ENCODE measurements around the gene ZNF474.

Gene ZNF474

DNA sequence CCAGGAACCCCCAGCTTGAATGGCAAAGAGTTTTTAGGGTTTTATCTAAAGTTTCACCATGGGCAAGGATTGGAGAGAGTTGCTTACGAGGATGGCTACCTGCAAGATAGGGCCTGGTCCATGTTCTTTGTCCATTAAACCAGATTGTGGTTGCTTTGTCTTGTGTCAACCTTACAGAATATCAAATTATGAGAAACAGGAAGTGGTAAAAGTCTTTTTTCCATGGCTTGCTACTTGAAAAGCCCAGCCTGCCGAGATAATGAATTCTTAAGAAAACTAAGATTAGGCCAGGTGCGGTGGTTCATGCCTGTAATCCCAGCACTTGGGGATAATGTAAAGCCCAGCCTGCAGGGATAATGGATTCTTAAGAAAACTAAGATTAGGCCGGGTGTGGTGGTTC lies 24.4 kb downstream of the ZNF474 start:
- DNase-seq (ENCODE audit: low read depth, low spot score) = no peak

DNA sequence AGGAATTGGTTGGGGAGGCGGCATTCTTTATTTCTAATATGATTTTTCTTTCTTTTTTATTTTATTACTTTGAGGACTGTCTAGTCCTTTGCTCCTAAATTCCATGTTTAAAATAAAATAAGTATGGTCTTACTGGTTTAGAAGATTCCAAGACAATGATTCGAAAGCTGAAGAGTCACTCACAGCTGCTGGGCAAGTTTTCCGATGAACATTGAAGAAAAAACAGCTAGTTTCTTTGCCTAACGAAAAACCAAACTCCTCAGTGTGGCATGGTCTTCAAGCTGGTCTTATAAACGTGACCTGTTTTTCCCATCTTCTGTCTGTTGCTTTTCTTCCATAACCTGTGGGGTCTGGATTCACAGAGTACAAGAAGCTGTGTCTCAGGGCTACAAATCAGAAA lies 25.1 kb downstream of the ZNF474 start:
- DNase-seq (ENCODE audit: low read depth, low spot score) = no peak

DNA sequence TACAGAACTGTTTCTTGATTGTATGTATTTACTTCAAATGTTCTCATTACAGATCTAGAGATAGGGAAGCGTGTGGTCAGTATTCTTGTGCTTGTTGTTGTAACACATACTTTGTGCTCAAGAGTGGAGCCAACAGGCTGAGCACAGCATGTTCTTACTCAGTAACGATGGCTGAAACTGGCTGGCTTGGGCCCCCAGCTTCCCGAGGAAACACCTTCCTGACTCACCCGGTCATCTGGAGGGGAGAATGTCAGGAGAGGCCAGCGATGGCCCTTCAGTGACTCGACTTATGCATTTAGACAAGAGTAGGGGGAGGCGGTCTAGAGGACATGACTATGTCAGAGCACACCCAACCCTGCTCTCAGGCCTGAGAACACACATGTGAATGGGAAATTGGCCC lies 25.6 kb downstream of the ZNF474 start:
- DNase-seq (ENCODE audit: low read depth, low spot score) = no peak

DNA sequence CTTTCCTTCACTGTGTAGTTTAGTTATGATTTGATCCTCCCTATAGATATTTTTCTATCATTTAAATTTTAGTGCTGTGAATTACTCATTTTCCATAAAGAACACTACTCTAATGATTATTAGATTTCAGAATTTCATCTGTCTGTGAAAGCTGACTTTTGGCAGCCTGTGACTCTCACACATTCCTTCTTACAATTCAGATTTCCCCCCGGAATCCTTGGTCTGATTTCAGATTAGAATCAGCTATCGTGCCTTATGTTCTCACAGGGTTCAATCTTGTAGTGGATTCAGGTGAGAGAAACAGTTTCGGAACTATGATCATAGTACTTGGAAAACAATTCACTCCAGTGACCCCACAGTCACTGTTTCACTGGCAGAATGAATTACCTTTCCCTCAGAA lies 26.2 kb downstream of the ZNF474 start:
- DNase-seq (ENCODE audit: low read depth, low spot score) = no peak

- DNase-seq (ENCODE audit: low read depth, low spot score) = peak; percentile 44
These were observed 27.5 kb downstream of the ZNF474 start for GRCh38 chr5:122156724-122157325.

GRCh38 chr5:122162100-122162638 lies 32.8 kb downstream of the ZNF474 start:
- no peak for DNase-seq (ENCODE audit: low read depth, low spot score)

DNA sequence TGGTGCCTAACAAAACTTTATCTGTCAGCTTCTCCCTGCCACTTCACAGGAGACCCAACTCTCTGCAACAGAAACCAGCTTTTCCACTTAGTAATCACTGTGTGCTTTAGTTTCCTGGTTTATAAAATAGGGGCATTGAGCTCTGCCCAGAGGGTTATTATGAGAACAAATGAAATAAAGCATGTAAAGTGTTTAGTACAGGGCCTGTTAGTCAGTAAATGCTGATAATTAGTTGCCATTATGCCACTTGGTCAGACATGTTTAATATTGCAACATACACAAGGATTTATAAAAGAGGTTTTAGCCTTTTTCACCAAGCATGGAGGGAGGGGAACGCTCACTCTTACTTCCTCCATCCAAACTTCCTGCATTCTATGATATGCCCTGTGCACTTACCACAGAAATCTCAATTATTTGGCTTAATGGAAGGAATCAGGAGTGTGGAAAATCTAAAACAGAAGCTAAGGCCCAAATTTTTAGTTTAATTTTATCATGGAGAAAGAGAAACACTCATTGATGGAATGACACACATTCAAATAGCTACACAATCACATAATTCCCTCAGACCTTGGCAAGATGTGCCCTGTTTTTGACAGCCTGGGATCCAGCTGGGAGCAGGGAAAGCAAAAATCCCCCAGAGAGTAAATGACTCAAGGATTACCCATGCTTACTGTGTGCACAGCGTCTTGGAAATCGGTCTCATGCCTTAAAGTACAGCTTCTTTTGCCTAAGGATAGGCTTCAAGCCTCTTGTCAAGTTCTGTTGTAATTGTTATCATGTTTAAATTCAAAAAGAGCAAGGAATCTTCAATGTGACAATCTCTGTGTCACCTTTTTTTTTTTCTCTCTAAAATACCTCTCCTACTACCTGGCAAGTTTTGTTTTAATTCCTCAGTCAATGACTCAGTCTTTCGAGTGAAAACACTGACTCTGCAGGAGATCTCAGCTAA lies 34.0 kb downstream of the ZNF474 start:
- peak; percentile 41 for DNase-seq (ENCODE audit: low read depth, low spot score)

- no peak for DNase-seq (ENCODE audit: low read depth, low spot score)
These were observed 34.7 kb downstream of the ZNF474 start for GRCh38 chr5:122164070-122164435.

- no peak for DNase-seq (ENCODE audit: low read depth, low spot score)
These were observed 35.6 kb downstream of the ZNF474 start for GRCh38 chr5:122164831-122165558.

DNA sequence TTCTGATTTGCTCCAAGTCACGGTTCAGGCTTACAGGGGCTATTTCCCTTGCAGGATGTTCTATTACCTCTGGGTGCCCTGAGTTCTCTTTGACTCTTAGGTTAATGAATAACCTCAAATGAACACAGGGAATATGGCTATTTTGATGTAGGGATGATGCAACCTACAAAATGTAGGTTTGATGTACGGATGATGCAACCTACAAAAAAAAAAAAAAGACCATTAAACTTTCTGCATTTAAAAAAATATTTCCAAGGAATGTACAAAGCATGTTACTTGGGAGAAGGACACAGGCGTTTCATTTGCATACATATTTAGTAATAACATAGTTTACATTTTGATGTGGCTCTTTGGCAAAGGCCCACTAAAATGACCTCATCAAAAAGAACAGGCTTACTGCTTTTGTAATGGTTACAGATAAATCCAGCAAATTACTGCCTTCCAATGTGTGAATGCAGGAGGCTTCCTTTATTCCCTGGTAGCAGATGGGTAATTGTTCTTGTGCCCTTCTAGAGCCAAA lies 36.3 kb downstream of the ZNF474 start:
- no peak for DNase-seq (ENCODE audit: low read depth, low spot score)

- no peak for DNase-seq (ENCODE audit: low read depth, low spot score)
These were observed 40.2 kb downstream of the ZNF474 start for GRCh38 chr5:122169350-122170103.

GRCh38 chr5:122170620-122171019 lies 41.3 kb downstream of the ZNF474 start:
- no peak for DNase-seq (ENCODE audit: low read depth, low spot score)

GRCh38 chr5:122172207-122172606 lies 42.9 kb downstream of the ZNF474 start:
- DNase-seq (ENCODE audit: low read depth, low spot score) = no peak

- DNase-seq (ENCODE audit: low read depth, low spot score) = no peak
These were observed 44.4 kb downstream of the ZNF474 start for GRCh38 chr5:122173474-122174415.

DNA sequence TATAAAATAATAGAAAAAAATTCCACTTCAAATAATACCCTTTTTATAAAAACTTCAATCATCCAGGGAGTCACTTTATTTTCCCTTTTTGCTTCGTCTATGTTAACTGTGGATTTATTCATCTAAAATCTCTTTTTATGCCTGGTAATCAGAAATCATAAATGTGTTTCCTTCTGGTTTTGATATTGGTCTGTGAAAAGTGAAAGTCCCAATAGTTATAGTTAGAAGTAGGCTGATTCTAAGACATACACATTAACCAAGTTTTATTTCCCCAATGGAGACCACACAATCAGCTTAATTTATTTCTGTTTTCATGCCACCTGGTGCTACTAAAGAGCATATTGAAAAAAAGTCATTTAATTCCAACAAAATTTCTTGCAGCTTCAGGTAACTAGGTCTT lies 45.7 kb downstream of the ZNF474 start:
- DNase-seq (ENCODE audit: low read depth, low spot score) = no peak

DNA sequence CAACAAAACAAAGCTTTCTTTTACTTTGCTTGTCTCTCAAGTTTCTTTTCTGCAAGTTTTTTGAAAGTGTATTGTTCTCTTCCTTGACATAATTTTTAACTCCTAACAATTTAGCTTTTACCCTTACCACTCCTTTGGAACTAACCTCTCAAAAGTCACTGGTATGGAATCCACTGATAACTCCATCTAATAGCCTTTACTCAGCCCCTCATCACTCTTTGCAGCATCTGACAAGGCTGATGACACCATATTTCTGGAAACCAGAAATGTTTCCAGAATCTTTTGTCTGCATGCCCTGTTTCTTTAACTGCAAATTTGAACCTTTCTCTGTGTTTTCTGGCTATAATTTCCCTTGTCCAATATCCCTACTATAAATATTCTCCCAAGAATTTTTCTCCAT lies 46.5 kb downstream of the ZNF474 start:
- no peak for DNase-seq (ENCODE audit: low read depth, low spot score)

GRCh38 chr5:122177161-122177560 lies 47.8 kb downstream of the ZNF474 start:
- DNase-seq (ENCODE audit: low read depth, low spot score) = no peak

- DNase-seq (ENCODE audit: low read depth, low spot score) = no peak
These were observed 50.4 kb downstream of the ZNF474 start for GRCh38 chr5:122179701-122180100.

- no peak for DNase-seq (ENCODE audit: low read depth, low spot score)
These were observed 50.9 kb downstream of the ZNF474 start for GRCh38 chr5:122180146-122180712.

Data from smooth muscle cell of the brain vasculature (primary cell).